GM18520 (cell line): ENCODE results near the gene PGR.
"Not testable (repeated sequence)": the region's sequence is repeated elsewhere in the genome, so short reads cannot be mapped to it uniquely, and the experiment has no call there.

Experiments
- ATAC-seq: cut with Tn5 transposase; IDR thresholded peaks from one replicate; pipeline ENCODE4 v1.9.1; 2021; ENCODE audit not compliant: unreplicated experiment

The PGR gene

GRCh38 chr11:101013702-101014101, 115.9 kb downstream of the PGR start:
- not testable (repeated sequence) for ATAC-seq

GRCh38 chr11:101011881-101012280, 117.7 kb downstream of the PGR start:
- no peak for ATAC-seq

GRCh38 chr11:101010899-101011298, 118.7 kb downstream of the PGR start:
- no peak for ATAC-seq

GRCh38 chr11:101009690-101010055, 119.9 kb downstream of the PGR start:
- ATAC-seq, result no peak

- no peak for ATAC-seq
Measured at GRCh38 chr11:101008961-101009689, 120.5 kb downstream of the PGR start.

- peak; percentile 62 for ATAC-seq
Measured at GRCh38 chr11:101003468-101003867, 126.1 kb downstream of the PGR start.

- ATAC-seq, result no peak
Measured at GRCh38 chr11:100999756-101000155, 129.9 kb downstream of the PGR start.

GRCh38 chr11:100994966-100995365, 134.6 kb downstream of the PGR start:
- no peak for ATAC-seq

GRCh38 chr11:100991541-100991940, 138.1 kb downstream of the PGR start:
- no peak for ATAC-seq

GRCh38 chr11:100990931-100991330, 138.7 kb downstream of the PGR start:
- ATAC-seq, result no peak

GRCh38 chr11:100984668-100985067, 144.9 kb downstream of the PGR start:
- peak; percentile 77 for ATAC-seq

GRCh38 chr11:100981196-100981824, 148.3 kb downstream of the PGR start:
- ATAC-seq, result no peak

GRCh38 chr11:100980156-100980555, 149.5 kb downstream of the PGR start:
- no peak for ATAC-seq
